Muscle layer of colon (tissue), 2 donors: Measurements from ENCODE around the gene EVI5L.
"Not testable (repeated sequence)": the region's sequence is repeated elsewhere in the genome, so short reads cannot be mapped to it uniquely, and the experiment has no call there.

ENCODE experiments used
- H3K27ac ChIP-seq: one replicate; pipeline ENCODE4 v1.7.0; 2013; ENCODE audit warnings: low read depth, mild to moderate bottlenecking, low read length, moderate library complexity
- H3K27me3 ChIP-seq, 2 donors: one replicate each; pipeline ENCODE4 v1.7.0; 2013; ENCODE audit warnings: low read length in 2 of 2, mild to moderate bottlenecking in 2 of 2; ENCODE audit not compliant: insufficient read depth in 2 of 2, control insufficient read depth in 1 of 2
- H3K36me3 ChIP-seq: one replicate; pipeline ENCODE4 v1.7.0; 2013; ENCODE audit warnings: mild to moderate bottlenecking, low read length; ENCODE audit not compliant: insufficient read depth
- H3K4me1 ChIP-seq: one replicate; pipeline ENCODE4 v1.7.0; 2013; ENCODE audit warnings: mild to moderate bottlenecking, low read length; ENCODE audit not compliant: insufficient read depth
- H3K4me3 ChIP-seq, 2 donors: one replicate each; pipeline ENCODE4 v1.7.0; 2013; ENCODE audit warnings: low read length in 2 of 2, low read depth in 1 of 2, mild to moderate bottlenecking in 1 of 2, moderate library complexity in 1 of 2
- H3K9ac ChIP-seq: one replicate; pipeline ENCODE4 v1.7.0; 2013; ENCODE audit warnings: low read length
- H3K9me3 ChIP-seq: one replicate; pipeline ENCODE4 v1.7.0; 2013; ENCODE audit warnings: mild to moderate bottlenecking, low read length
- donor health status: abdominal sarcoma.
- donor health status: Adenocarcinoma of cecum.

EVI5L gene

GRCh38 chr19:7883796-7884570, 54.0 kb downstream of the EVI5L start:
- Histone ChIP-seq H3K36me3 (no peaks in the 10 kb centered on the region), H3K9ac (no peak overlapping the region), H3K4me3 (no peak overlapping the region), H3K9me3 (no peaks in the 10 kb centered on the region), H3K27me3 (peaks cover 4 to 14% of the 10 kb centered on the region in 2 donors), H3K4me1 (no peaks in the 10 kb centered on the region), H3K27ac (no peak overlapping the region)

DNA sequence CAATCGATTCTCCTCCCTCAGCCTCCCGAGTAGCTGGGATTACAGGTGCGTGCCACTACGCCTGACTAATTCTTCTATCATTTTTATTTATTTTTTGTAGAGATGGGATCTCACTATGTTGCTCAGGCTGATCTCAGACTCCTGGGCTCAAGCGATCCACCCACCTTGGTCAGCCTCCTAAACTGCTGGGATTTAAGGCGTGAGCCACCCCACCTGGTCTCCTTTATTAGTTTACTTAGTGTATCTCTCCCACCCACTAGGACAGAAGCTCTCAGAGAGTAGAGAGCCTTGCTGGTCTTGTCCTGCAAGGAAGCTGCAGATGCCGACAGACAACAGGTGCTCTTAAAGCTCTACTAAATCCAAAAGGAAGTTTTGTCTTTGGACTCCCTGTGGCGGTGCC, 55.8 kb downstream of the EVI5L start:
- Histone ChIP-seq H3K9me3 (no peaks in the 10 kb centered on the region), H3K9ac (no peak overlapping the region), H3K36me3 (no peaks in the 10 kb centered on the region), H3K4me1 (no peaks in the 10 kb centered on the region), H3K27me3 (peaks cover 4 to 14% of the 10 kb centered on the region in 2 donors), H3K4me3 (no peak overlapping the region), H3K27ac (no peak overlapping the region)

GRCh38 chr19:7887408-7888144, 57.6 kb downstream of the EVI5L start:
- no peak overlapping the region for H3K4me3 ChIP-seq

DNA sequence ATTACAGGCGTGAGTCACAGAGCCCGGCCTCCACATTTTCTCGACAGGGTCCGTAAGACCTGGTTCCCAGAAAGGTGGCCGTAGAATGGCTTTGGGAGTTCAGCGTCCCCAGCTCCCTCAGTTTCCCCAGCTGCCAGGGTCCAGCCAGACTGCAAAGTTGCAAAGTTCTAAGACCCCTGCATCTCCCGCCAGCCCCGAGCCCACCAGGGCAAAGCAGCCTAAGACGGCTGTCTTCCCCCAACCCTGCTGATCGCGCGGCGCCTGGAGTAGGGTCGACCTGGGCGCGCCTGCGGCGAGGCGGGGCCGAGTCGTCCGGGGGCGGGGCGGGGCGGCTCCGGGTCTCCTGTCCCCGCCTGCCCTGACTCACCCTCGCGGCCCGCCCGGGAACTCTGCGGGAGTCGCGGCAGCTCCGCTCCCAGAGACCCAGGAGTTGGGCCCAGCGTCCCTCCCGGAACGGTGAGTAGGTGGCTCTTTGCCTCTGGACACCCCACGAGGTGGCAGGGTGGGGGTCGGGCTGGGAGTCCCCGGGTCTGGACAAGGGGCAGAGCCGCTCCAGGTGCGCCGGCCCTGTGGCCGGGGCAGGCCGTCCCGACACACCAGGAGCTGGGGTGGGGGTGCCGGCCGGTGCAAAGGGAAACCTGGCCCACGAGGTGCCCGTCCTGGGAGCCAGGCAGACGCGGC, 58.3 kb downstream of the EVI5L start, which contains the start of gene LRRC8E:
Gene LRRC8E, plus strand, starts transcription at position 366 of the 681 bp plus-strand sequence. CDS start 7,094 bp downstream, outside the sequence.
- no peaks in the 10 kb centered on the region for H3K4me1 ChIP-seq
- no peak within 1 kb of the TSS for H3K27ac ChIP-seq
- no peaks in the 10 kb centered on the region for H3K36me3 ChIP-seq
- H3K4me3 ChIP-seq: no peak within 1 kb of the TSS
- no peaks in the 10 kb centered on the region for H3K9me3 ChIP-seq
- peaks cover 4 to 14% of the 10 kb centered on the region in 2 donors for H3K27me3 ChIP-seq
- no peak within 1 kb of the TSS for H3K9ac ChIP-seq

More at GRCh38 chr19:7887408-7888144, 57.6 kb downstream of the EVI5L start:
- Histone ChIP-seq H3K4me1 (no peaks in the 10 kb centered on the region), H3K27ac (no peak overlapping the region), H3K27me3 (peaks cover 4 to 14% of the 10 kb centered on the region in 2 donors), H3K36me3 (no peaks in the 10 kb centered on the region), H3K9me3 (no peaks in the 10 kb centered on the region), H3K9ac (no peak overlapping the region)

DNA sequence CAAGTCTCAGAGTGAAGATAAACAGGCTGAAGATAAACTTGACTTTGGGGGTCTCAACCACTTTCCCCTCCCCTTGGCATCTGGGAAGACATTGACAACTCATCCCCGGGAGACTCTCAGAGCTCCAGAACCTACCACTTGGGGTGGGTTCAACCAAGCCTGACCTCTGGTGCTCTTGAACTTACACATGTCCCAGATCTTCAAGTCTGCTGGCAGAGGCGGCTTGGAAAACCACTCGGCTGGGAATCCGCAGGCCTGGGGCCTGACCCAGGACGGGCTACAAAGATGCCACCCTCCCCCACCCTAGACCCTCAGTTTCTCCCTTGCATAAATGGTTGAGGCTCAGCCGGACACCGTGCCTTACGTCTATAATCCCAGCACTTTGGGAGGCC, 58.8 kb downstream of the EVI5L start:
- no peak overlapping the region for H3K9ac ChIP-seq
- peaks cover 4 to 14% of the 10 kb centered on the region in 2 donors for H3K27me3 ChIP-seq
- H3K27ac ChIP-seq: no peak overlapping the region
- no peak overlapping the region for H3K4me3 ChIP-seq
- no peaks in the 10 kb centered on the region for H3K4me1 ChIP-seq
- H3K36me3 ChIP-seq: no peaks in the 10 kb centered on the region
- no peaks in the 10 kb centered on the region for H3K9me3 ChIP-seq

DNA sequence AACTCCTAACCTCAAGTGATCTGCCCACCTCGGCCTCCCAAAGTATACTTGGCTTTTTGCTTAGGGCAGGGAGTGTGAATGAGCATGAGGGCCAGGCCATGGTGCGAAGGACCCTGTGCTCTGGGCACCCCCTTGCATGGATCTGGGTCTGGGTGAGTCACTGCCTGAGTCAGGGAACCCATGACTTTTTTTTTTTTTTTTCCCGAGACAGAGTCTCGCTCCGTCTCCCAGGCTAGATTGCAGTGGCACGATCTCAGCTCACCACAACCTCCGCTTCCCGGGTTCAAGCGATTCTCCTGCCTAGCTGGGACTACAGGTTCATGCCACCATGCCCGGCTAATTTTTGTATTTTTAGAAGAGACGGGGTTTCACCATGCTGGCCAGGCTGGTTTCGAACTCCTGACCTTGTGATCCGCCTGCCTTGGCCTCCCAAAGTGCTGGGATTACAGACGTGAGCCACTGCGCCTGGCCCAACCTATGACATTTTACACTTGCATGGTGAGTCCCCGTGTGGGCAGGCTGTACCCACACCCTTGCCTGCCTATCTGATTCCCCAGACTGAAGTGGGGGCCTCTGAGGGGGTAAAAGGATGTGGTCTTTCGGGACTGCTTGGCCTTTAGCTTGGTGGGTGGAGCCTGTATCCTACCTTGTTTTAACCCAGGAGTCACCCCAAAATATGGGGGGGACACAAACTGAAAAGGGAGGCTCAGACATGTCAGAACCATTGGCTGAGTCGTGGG, 63.5 kb downstream of the EVI5L start:
- H3K27me3 ChIP-seq: peaks cover 3 to 13% of the 10 kb centered on the region in 2 donors
- H3K4me1 ChIP-seq, H3K4me3 ChIP-seq, H3K27ac ChIP-seq, H3K36me3 ChIP-seq, H3K9ac ChIP-seq, H3K9me3 ChIP-seq: not testable (repeated sequence)

DNA sequence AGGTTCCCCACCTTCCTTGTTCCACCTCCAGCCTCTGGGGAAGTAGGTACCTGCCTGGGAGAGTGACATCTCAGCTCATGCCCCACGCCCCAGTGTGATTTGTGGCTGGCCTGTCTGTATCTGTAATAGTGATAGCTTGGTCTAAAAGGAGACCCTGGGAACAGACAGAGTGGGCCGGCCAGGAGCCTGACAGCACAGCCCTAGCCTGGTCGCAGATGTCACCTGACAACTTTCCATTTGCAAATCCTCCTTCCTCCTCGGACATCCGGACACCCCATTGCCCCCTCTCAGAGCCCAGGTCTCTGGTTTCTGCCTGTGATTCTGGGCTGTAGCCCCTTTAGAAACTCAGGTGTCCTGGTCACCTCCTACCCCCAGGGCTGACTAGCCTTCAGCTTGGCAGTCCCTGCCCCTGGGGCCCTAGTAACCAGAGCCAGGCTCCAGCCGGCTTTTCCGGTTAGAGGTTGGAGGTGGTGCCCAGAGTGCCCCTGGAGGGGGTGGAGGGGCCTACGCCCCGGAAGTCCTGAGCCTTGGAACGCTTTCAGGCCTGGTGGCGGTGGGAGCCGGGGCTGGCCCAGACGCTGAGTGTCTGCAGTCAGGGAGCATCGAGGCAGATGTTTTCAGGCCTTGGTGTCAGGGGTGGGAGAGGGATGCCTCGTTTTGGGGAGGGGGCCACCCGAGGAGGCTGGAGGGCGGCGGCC, 64.7 kb downstream of the EVI5L start:
- Histone ChIP-seq H3K27ac (no peak overlapping the region), H3K9me3 (no peaks in the 10 kb centered on the region), H3K4me1 (no peaks in the 10 kb centered on the region), H3K36me3 (no peaks in the 10 kb centered on the region), H3K4me3 (no peak overlapping the region), H3K27me3 (peaks cover 0 to 8% of the 10 kb centered on the region in 2 donors), H3K9ac (no peak overlapping the region)

DNA sequence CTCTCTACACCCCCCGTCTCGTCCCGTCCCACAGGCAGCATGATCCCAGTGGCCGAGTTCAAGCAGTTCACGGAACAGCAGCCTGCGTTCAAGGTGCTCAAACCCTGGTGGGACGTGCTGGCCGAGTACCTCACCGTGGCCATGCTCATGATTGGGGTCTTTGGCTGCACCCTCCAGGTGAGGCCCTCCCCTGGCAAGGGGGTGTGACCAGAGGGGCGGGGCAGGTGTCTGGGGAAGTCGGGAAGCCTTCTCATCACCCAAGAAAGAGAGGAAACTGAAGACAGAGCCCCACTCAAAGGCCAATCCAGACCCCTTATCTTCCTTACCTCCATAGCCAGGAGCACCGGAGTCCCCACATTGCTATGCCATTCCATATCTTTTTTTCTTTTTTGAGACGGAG, 65.5 kb downstream of the EVI5L start:
- no peaks in the 10 kb centered on the region for H3K9me3 ChIP-seq
- no peak overlapping the region for H3K27ac ChIP-seq
- H3K9ac ChIP-seq: no peak overlapping the region
- H3K36me3 ChIP-seq: no peaks in the 10 kb centered on the region
- H3K27me3 ChIP-seq: peaks cover 0 to 8% of the 10 kb centered on the region in 2 donors
- H3K4me3 ChIP-seq: no peak overlapping the region
- no peaks in the 10 kb centered on the region for H3K4me1 ChIP-seq

GRCh38 chr19:7897292-7897691, 67.3 kb downstream of the EVI5L start:
- Histone ChIP-seq H3K4me1 (no peaks in the 10 kb centered on the region), H3K27me3 (peaks cover 0 to 8% of the 10 kb centered on the region in 2 donors), H3K4me3 (no peak overlapping the region), H3K9ac (no peak overlapping the region), H3K27ac (no peak overlapping the region), H3K9me3 (no peaks in the 10 kb centered on the region), H3K36me3 (no peaks in the 10 kb centered on the region)

- Histone ChIP-seq H3K9ac (no peak overlapping the region), H3K36me3 (no peaks in the 10 kb centered on the region), H3K4me3 (no peak overlapping the region), H3K27ac (no peak overlapping the region), H3K4me1 (peaks cover 10% of the 10 kb centered on the region), H3K9me3 (no peaks in the 10 kb centered on the region), H3K27me3 (peaks cover 0 to 8% of the 10 kb centered on the region in 2 donors)
Measured at GRCh38 chr19:7898967-7899366, 68.9 kb downstream of the EVI5L start.
